Vagina (tissue), 2 donors: ENCODE data around the gene CERS5. TPM values are rescaled to one million over a fixed set of nuclear protein-coding genes. Genes with fewer than 3 reads are reported as not detected.
A peak's percentile ranks its signal among the peaks of the same experiment; 100 is the strongest.
"Not testable (repeated sequence)": the region's sequence is repeated elsewhere in the genome, so short reads cannot be mapped to it uniquely, and the experiment has no call there.

Source experiments
- DNase-seq, 2 donors: peaks; one replicate each; pipeline ENCODE4 v3.0.0-alpha.2; 2017; ENCODE audit errors: extremely low spot score in 2 of 2
- H3K27ac ChIP-seq: fragments of 200-600 bp; sonication (generic); one replicate; pipeline ENCODE4 v1.5.1; 2019
- H3K27me3 ChIP-seq: fragments of 200-600 bp; sonication (generic); one replicate; pipeline ENCODE4 v1.5.1; 2019
- H3K36me3 ChIP-seq, 2 donors: fragments of 200-600 bp; sonication (generic); one replicate each; pipeline ENCODE4 v1.5.1; 2017 to 2019
- H3K4me1 ChIP-seq: fragments of 200-600 bp; sonication (generic); one replicate; pipeline ENCODE4 v1.5.1; 2019
- H3K4me3 ChIP-seq, 2 donors: fragments of 200-600 bp; sonication (generic); 1 replicate in 1 of 2; 2 replicates in 1 of 2; pipeline ENCODE4 v1.5.1; 2016 to 2019
- H3K9me3 ChIP-seq: fragments of 200-600 bp; sonication (generic); one replicate; pipeline ENCODE4 v1.5.1; 2019
- CTCF ChIP-seq, 3 experiments: fragments of 450-650 bp in 2 of 3; fragments of 200-600 bp in 1 of 3; sonication (generic) in 1 of 3; IDR thresholded peaks; one replicate each; pipeline ENCODE4 v1.5.1; 2017 to 2019; ENCODE audit warnings: antibody characterized with exemption in 3 of 3, mild to moderate bottlenecking in 2 of 3, moderate library complexity in 2 of 3
- POLR2A ChIP-seq, 2 donors: fragments of 450-650 bp; IDR thresholded peaks; one replicate each; pipeline ENCODE4 v1.6.1; 2017; ENCODE audit warnings: antibody characterized with exemption in 2 of 2, mild to moderate bottlenecking in 2 of 2, moderate library complexity in 2 of 2
- POLR2AphosphoS5 ChIP-seq, 2 donors: sonication (generic); formaldehyde crosslinking; IDR thresholded peaks; one replicate each; pipeline ENCODE4 v1.9.0; 2017; ENCODE audit warnings: antibody characterized with exemption in 2 of 2, mild to moderate bottlenecking in 2 of 2, low read depth in 1 of 2; ENCODE audit not compliant: insufficient read depth in 1 of 2
- intact Hi-C: fragments of 100-400 bp; cut with DNase I; formaldehyde crosslinking; loops from one replicate; pipeline ENCODE4 v1.15.1; 2023
- total RNA-seq: library from RNA; depleted of rRNA; stranded (reverse); fragments of >200 nt; gene quantifications from one replicate; pipeline ENCODE4 v1.2.3, GENCODE V29; 2016

CERS5 gene
- total RNA-seq, 1 donor from 2014 or later = 45.2 TPM

DNA sequence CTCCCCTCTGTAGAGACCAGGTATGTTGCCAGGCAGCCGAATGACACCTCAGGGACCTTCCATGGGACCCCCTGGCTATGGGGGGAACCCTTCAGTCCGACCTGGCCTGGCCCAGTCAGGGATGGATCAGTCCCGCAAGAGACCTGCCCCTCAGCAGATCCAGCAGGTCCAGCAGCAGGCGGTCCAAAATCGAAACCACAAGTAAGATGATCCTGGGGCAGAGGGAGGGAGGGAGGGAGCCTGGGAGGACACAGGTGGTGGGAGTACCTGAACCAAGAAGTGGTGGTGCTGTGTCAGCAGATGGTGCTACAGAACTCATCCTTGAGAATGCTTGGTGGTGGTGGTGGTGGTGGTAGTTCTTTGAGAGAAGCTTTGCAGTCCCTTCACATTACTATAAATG, 81.0 kb downstream of the CERS5 start:
- Histone ChIP-seq H3K4me3 (peak overlapping the region; percentile 85 to 93), H3K36me3 (peaks cover 0 to 45% of the 10 kb centered on the region in 2 donors)

DNA sequence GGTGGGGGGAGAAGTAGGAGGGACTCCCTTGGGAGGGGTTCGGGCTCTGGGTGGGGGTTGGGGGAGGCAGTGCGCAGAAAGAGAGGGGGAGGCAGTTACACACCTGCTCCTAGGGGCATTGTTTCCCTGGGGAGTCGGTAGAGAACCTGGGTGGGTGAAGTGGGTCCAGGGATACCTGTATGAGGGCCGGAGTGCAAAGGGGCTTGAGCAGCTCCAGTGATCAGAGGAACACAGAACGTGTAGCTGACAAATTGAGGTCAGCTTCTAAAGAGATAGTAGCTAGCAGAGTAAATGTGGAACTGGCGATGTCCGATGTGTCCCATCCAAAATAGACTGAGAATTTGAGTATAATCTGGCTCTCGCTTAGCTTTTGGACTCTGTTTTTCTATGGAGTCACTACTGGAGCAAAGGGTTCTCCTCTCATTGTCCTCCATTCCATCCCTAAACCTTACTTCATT, 81.5 kb downstream of the CERS5 start:
- intact Hi-C loops = no loop called here
- TF ChIP-seq POLR2AphosphoS5 (IDR thresholded peaks at IDR 0.05; ENCODE audit: insufficient read depth in 1 of 2, low read depth in 1 of 2) = no peak
- TF ChIP-seq POLR2A (IDR thresholded peaks at IDR 0.05) = no peak
- no peak for TF ChIP-seq CTCF (IDR thresholded peaks at IDR 0.05)
- no peak for DNase-seq
- Histone ChIP-seq H3K4me3 (peak overlapping the region; percentile 85 to 93), H3K9me3 (no peaks in the 10 kb centered on the region), H3K36me3 (peaks cover 0 to 40% of the 10 kb centered on the region in 2 donors), H3K27ac (peak overlapping the region; percentile 96), H3K27me3 (no peaks in the 10 kb centered on the region), H3K4me1 (peaks cover 26% of the 10 kb centered on the region)

More for the DNA sequence above, 81.0 kb downstream of the CERS5 start:
- Histone ChIP-seq H3K27ac (peak overlapping the region; percentile 96), H3K27me3 (no peaks in the 10 kb centered on the region), H3K4me1 (peaks cover 21% of the 10 kb centered on the region), H3K9me3 (no peaks in the 10 kb centered on the region)
- intact Hi-C loops = no loop called here
- TF ChIP-seq CTCF (IDR thresholded peaks at IDR 0.05) = no peak
- TF ChIP-seq POLR2A (IDR thresholded peaks at IDR 0.05) = no peak
- TF ChIP-seq POLR2AphosphoS5 (IDR thresholded peaks at IDR 0.05; ENCODE audit: insufficient read depth in 1 of 2, low read depth in 1 of 2) = no peak
- no peak for DNase-seq

DNA sequence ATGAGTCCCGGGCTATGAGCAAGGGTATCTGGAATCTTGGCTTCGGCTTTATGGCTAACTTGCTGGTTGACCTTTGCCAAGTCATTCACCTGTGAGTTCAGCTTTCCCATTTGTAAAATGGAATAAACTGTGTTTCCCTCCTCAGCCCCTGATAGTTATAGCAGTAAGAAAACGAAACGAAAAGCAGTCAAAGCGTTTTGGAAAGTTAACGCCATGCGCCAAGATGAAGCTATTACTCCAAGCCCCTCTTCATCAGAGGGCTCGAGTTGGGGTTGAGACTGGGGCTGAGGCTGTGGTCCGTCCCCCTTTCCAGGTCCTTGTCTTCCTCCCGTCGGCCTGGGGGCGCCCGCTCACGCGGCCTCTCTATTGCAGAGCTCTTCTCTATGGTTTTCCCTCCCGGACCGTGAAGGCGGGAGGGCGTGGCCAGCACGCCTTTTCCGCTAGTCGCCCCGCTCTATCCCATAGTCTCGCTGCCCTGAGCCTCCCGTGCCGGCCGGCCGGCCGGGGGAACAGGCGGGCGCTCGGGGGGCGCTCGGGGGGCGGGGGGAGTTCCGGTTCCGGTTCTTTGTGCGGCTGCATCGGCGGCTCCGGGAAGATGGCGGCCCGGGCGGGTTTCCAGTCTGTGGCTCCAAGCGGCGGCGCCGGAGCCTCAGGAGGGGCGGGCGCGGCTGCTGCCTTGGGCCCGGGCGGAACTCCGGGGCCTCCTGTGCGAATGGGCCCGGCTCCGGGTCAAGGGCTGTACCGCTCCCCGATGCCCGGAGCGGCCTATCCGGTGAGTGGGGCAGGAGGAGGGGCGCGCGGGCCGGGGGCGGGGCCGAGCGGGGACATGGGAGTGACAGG, 82.2 kb downstream of the CERS5 start, which contains the start of gene SMARCD1:
TSS of gene SMARCD1 (plus strand) at position 568 of the 840 bp plus-strand sequence. CDS start at position 596, 28 bp downstream.
- intact Hi-C loops = no loop called here
- H3K4me1 ChIP-seq = peaks cover 29% of the 10 kb centered on the region
- TF ChIP-seq CTCF (IDR thresholded peaks at IDR 0.05) (peak in 2 of 3 experiments; percentile 29 to 86), POLR2AphosphoS5 (IDR thresholded peaks at IDR 0.05; ENCODE audit: insufficient read depth in 1 of 2, low read depth in 1 of 2) (peak in 1 of 2 donors; percentile 54), POLR2A (IDR thresholded peaks at IDR 0.05) (no peak)
- no peaks in the 10 kb centered on the region for H3K9me3 ChIP-seq
- peak within 1 kb of the TSS; percentile 85 to 93 for H3K4me3 ChIP-seq
- peaks cover 0 to 34% of the 10 kb centered on the region in 2 donors for H3K36me3 ChIP-seq
- no peak for DNase-seq
- no peaks in the 10 kb centered on the region for H3K27me3 ChIP-seq
- peak within 1 kb of the TSS; percentile 96 for H3K27ac ChIP-seq

GRCh38 chr12:50084409-50084774, 82.8 kb downstream of the CERS5 start:
- H3K9me3 ChIP-seq, DNase-seq, intact Hi-C loops, H3K27me3 ChIP-seq: not testable (repeated sequence)
- Histone ChIP-seq H3K36me3 (peaks cover 0 to 28% of the 10 kb centered on the region in 2 donors), H3K4me3 (peak overlapping the region; percentile 85 to 93), H3K4me1 (peaks cover 29% of the 10 kb centered on the region), H3K27ac (peak overlapping the region; percentile 96)

DNA sequence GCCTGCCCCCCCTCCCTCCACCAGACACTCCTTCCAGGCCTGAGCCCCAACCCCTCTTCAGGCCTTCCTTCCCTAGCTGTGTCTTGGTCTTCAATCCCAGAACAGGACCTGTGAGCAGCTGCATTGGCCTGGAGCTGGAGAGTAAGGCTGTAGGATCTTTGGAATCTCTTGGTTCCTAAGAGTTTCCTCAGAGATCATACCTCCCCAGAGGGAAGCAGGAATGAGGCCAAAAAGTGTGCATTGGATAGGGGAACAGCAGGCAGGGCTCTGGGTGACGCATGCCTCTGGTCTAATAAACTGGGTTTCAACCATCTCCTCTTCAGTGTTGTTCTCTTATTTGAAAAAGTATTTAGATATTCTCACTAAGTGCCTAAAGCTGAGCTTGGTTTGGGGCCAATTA, 83.9 kb downstream of the CERS5 start:
- Histone ChIP-seq H3K27ac (no peak overlapping the region), H3K4me1 (peaks cover 29% of the 10 kb centered on the region), H3K27me3 (no peaks in the 10 kb centered on the region), H3K4me3 (no peak overlapping the region), H3K36me3 (peaks cover 0 to 17% of the 10 kb centered on the region in 2 donors), H3K9me3 (no peaks in the 10 kb centered on the region)
- no peak for TF ChIP-seq POLR2AphosphoS5 (IDR thresholded peaks at IDR 0.05; ENCODE audit: insufficient read depth in 1 of 2, low read depth in 1 of 2)
- TF ChIP-seq CTCF (IDR thresholded peaks at IDR 0.05) = no peak
- no peak for TF ChIP-seq POLR2A (IDR thresholded peaks at IDR 0.05)
- intact Hi-C loops = no loop called here
- DNase-seq = no peak
